ENCODE results near the gene VN1R5. TPM values are rescaled to one million over a fixed set of nuclear protein-coding genes. Genes with fewer than 3 reads are reported as not detected.
"Not testable (repeated sequence)": the region's sequence is repeated elsewhere in the genome, so short reads cannot be mapped to it uniquely, and the experiment has no call there.

VN1R5 gene
- total RNA-seq = not detected
- polyA plus RNA-seq = not detected

DNA sequence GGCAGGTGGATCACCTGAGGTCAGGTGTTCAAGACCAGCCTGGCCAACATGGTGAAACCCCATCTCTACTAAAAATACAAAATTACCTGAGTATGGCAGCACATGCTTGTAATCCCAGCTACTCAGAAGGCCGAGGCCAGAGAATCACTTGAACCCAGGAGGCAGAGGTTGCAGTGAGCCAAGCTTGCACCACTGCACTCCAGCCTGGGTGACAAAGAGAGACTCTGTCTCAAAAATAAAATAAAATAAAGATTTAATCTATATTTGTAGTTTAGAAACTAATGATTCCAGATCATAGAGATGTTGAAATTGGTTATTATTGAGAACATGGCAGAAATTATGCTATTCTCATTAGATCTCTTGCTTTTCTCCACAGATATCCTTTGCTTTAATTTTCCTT lies at the start of gene VN1R5:
Gene VN1R5 (plus strand): TSS at position 301 of the 400 bp plus-strand sequence.
- H3K4me1 ChIP-seq (ENCODE audit: insufficient read depth, low read length); POLR2A ChIA-PET; H3K27me3 ChIP-seq (ENCODE audit: insufficient read depth, low read length, poor library complexity, severe bottlenecking); H3K27ac Mint-ChIP-seq; H3K36me3 ChIP-seq (ENCODE audit: insufficient read depth, low read length); H3K4me3 Mint-ChIP-seq; H3K4me3 ChIP-seq (ENCODE audit: low read length); DNase-seq; H3K9me3 ChIP-seq (ENCODE audit: low read length); H3K9me3 Mint-ChIP-seq; H3K4me1 Mint-ChIP-seq; H3K27ac ChIP-seq (ENCODE audit: low read depth, low read length); CTCF ChIA-PET: not testable (repeated sequence)
- Mint-ChIP-seq H3K27me3 (peaks cover 3 to 27% of the 10 kb centered on the region in 2 donors), H3K36me3 (peaks cover 0 to 12% (median 0%) of the 10 kb centered on the region in 3 donors)

DNA sequence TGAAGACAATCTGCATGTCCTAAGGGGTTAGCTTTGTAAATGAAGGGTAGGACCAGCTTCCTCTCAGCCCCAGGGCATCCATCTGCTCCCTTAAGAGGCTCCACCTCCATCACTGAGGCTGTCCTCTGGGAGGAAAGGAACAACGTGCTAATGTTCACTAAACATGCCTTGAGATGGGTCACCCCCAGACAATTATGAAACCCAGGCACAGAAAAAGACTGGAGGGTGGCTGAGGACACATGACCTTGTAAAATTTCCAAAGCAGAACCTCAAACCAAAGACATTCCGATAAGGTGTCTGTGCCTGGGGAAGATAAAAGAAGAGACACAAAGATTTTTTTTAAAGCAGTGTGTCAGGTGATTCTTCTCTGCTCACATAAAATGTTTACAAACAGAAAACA lies 46.5 kb upstream of the VN1R5 start:
- Mint-ChIP-seq H3K27ac (peak overlapping the region; percentile 88 to 98 (median 92)), H3K27me3 (no peaks in the 10 kb centered on the region), H3K4me1 (peaks cover 77 to 90% (median 79%) of the 10 kb centered on the region in 3 donors), H3K4me3 (peak overlapping the region; percentile 95 to 98 (median 95)), H3K36me3 (peaks cover 6 to 35% (median 13%) of the 10 kb centered on the region in 3 donors), H3K9me3 (no peaks in the 10 kb centered on the region)
- Histone ChIP-seq H3K4me3 (ENCODE audit: low read length) (peak overlapping the region; percentile 76), H3K9me3 (ENCODE audit: low read length) (no peaks in the 10 kb centered on the region), H3K27ac (ENCODE audit: low read depth, low read length) (peak overlapping the region; percentile 90), H3K4me1 (ENCODE audit: insufficient read depth, low read length) (peaks cover 54% of the 10 kb centered on the region), H3K36me3 (ENCODE audit: insufficient read depth, low read length) (peaks cover 8% of the 10 kb centered on the region), H3K27me3 (ENCODE audit: insufficient read depth, low read length, poor library complexity, severe bottlenecking) (no peaks in the 10 kb centered on the region)
- CTCF ChIA-PET = no interaction called here
- peak in 1 of 5 donors; percentile 14 for DNase-seq
- POLR2A ChIA-PET = interaction anchor here (1.1 to 1.5 kb wide), 2 partner anchors 16 to 105 kb away, joined by 4 to 6 read pairs; partner anchors contain the start of gene ZNF669

- H3K27ac Mint-ChIP-seq = peak overlapping the region; percentile 88 to 98 (median 92)
- peak overlapping the region; percentile 95 to 98 (median 95) for H3K4me3 Mint-ChIP-seq
- CTCF ChIA-PET = interaction anchor here (0.9 to 1.7 kb wide), 3 partner anchors 9 to 119 kb away, joined by 3 to 4 read pairs (median 3); no protein-coding TSS in a partner anchor
- Histone ChIP-seq H3K27me3 (ENCODE audit: insufficient read depth, low read length, poor library complexity, severe bottlenecking) (no peaks in the 10 kb centered on the region), H3K4me3 (ENCODE audit: low read length) (peak overlapping the region; percentile 76), H3K9me3 (ENCODE audit: low read length) (no peaks in the 10 kb centered on the region), H3K27ac (ENCODE audit: low read depth, low read length) (peak overlapping the region; percentile 90), H3K36me3 (ENCODE audit: insufficient read depth, low read length) (peaks cover 6% of the 10 kb centered on the region), H3K4me1 (ENCODE audit: insufficient read depth, low read length) (peaks cover 52% of the 10 kb centered on the region)
- DNase-seq = no peak
- POLR2A ChIA-PET = interaction anchor here (0.8 to 1.5 kb wide), 4 partner anchors 17 to 644 kb away, joined by 3 to 6 read pairs (median 4); partner anchors contain the start of genes CNST, TFB2M, ZNF669 and ZNF670
- H3K27me3 Mint-ChIP-seq = no peaks in the 10 kb centered on the region
- peaks cover 71 to 90% (median 77%) of the 10 kb centered on the region in 3 donors for H3K4me1 Mint-ChIP-seq
- peaks cover 6 to 34% (median 13%) of the 10 kb centered on the region in 3 donors for H3K36me3 Mint-ChIP-seq
- H3K9me3 Mint-ChIP-seq = no peaks in the 10 kb centered on the region
These were observed 45.9 kb upstream of the VN1R5 start for GRCh38 chr1:247210062-247210375.

DNA sequence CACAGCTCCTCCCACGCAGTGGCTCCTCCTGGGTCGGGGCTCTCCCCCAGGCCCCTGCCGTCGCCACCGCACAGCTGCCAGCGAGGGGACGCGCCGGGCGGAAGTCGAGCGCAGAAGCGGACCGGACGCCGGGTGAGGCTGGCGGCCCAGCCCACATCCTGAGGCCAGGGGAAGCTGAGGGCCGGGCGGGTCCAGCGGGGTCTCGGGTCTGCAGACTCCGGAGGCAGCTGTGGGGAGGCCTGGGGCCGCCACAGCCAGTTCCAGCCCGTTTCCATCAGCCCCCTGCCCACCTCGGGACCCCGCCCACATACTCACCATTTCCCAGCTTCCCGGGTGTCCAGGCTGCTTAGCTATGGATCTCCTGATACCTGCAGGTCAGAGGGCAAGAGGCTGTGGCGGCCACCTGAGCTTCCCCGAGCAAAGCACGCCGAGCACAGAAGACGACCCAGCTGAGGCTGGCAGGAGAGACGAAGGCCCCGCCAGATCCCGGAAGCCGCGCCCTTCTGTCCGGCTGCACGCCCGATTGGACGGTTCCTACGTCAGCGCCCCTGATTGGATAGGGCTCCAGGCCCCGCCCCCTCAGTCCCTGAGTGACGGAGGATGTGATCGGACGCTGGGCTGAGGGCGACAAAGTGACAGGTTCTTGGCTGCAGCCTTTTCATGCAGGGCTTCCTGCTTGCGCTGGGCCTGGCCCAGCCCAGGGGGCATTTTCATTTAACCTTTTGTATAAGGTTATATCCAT lies 45.3 kb upstream of the VN1R5 start:
- CTCF ChIA-PET = interaction anchor here (0.9 to 1.7 kb wide), 3 partner anchors 10 to 119 kb away, joined by 3 to 4 read pairs (median 3); no protein-coding TSS in a partner anchor
- peaks cover 65 to 86% (median 73%) of the 10 kb centered on the region in 3 donors for H3K4me1 Mint-ChIP-seq

GRCh38 chr1:247211339-247211738 lies 44.5 kb upstream of the VN1R5 start:
- peak overlapping the region; percentile 32 to 98 (median 95) for H3K4me3 Mint-ChIP-seq
- Histone ChIP-seq H3K4me1 (ENCODE audit: insufficient read depth, low read length) (peaks cover 43% of the 10 kb centered on the region), H3K9me3 (ENCODE audit: low read length) (no peaks in the 10 kb centered on the region), H3K36me3 (ENCODE audit: insufficient read depth, low read length) (peaks cover 2% of the 10 kb centered on the region), H3K27ac (ENCODE audit: low read depth, low read length) (peak overlapping the region; percentile 90), H3K4me3 (ENCODE audit: low read length) (no peak overlapping the region), H3K27me3 (ENCODE audit: insufficient read depth, low read length, poor library complexity, severe bottlenecking) (no peaks in the 10 kb centered on the region)
- no peak for DNase-seq
- POLR2A ChIA-PET = no interaction called here
- peak overlapping the region; percentile 58 to 96 (median 88) for H3K27ac Mint-ChIP-seq
- peaks cover 57 to 85% (median 67%) of the 10 kb centered on the region in 3 donors for H3K4me1 Mint-ChIP-seq
- CTCF ChIA-PET = interaction anchor here (1.7 kb wide), 1 partner anchor 11 kb away, joined by 4 read pairs; no protein-coding TSS in a partner anchor
- no peaks in the 10 kb centered on the region for H3K9me3 Mint-ChIP-seq
- H3K27me3 Mint-ChIP-seq = no peaks in the 10 kb centered on the region
- peaks cover 1 to 26% (median 6%) of the 10 kb centered on the region in 3 donors for H3K36me3 Mint-ChIP-seq

More for the DNA sequence above, 45.3 kb upstream of the VN1R5 start:
- peaks cover 6 to 33% (median 13%) of the 10 kb centered on the region in 3 donors for H3K36me3 Mint-ChIP-seq
- no peaks in the 10 kb centered on the region for H3K27me3 Mint-ChIP-seq
- H3K4me3 ChIP-seq (ENCODE audit: low read length) = peak overlapping the region; percentile 76
- H3K9me3 ChIP-seq (ENCODE audit: low read length) = no peaks in the 10 kb centered on the region
- DNase-seq = peak; percentile 90 to 96 (median 93)
- no peaks in the 10 kb centered on the region for H3K9me3 Mint-ChIP-seq
- H3K27ac Mint-ChIP-seq = peak overlapping the region; percentile 88 to 98 (median 96)
- H3K4me3 Mint-ChIP-seq = peak overlapping the region; percentile 95 to 98 (median 95)
- H3K27me3 ChIP-seq (ENCODE audit: insufficient read depth, low read length, poor library complexity, severe bottlenecking) = no peaks in the 10 kb centered on the region
- H3K27ac ChIP-seq (ENCODE audit: low read depth, low read length) = peak overlapping the region; percentile 90
- POLR2A ChIA-PET = interaction anchor here (0.5 to 1.5 kb wide), 6 partner anchors 17 to 644 kb away, joined by 3 to 6 read pairs (median 4); partner anchors contain the start of genes CNST, TFB2M, ZNF669 and ZNF670
- peaks cover 6% of the 10 kb centered on the region for H3K36me3 ChIP-seq (ENCODE audit: insufficient read depth, low read length)
- H3K4me1 ChIP-seq (ENCODE audit: insufficient read depth, low read length) = peaks cover 51% of the 10 kb centered on the region

DNA sequence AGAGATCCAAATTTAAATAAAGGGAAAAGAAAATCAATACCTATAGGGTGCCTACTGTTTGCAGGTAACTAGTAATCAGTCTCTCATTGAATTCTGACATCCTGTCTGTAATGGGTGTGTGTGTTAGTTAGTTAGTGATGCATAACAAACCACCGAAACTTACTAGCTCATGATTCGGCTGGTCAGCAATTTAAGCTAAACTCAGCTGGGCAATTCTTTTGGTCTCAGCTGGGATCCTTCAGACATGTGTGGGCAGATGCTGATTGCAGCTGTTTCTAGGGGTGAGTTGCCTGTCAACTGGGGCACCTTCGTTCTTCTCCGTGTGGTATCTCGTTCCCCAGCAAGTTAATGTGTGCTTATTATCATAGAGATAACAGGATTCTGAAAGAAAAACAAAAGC lies 43.9 kb upstream of the VN1R5 start:
- H3K27ac Mint-ChIP-seq = peak overlapping the region; percentile 58 to 96 (median 76)
- peaks cover 55 to 85% (median 65%) of the 10 kb centered on the region in 3 donors for H3K4me1 Mint-ChIP-seq
- H3K27ac ChIP-seq (ENCODE audit: low read depth, low read length) = no peak overlapping the region
- peaks cover 43% of the 10 kb centered on the region for H3K4me1 ChIP-seq (ENCODE audit: insufficient read depth, low read length)
- H3K4me3 Mint-ChIP-seq = peak overlapping the region; percentile 33 to 75 (median 63)
- no peaks in the 10 kb centered on the region for H3K9me3 Mint-ChIP-seq
- ChIA-PET POLR2A (no interaction called here), CTCF (interaction anchor here (1.9 kb wide), 1 partner anchor 161 kb away, joined by 5 read pairs; no protein-coding TSS in a partner anchor)
- peaks cover 0 to 24% (median 5%) of the 10 kb centered on the region in 3 donors for H3K36me3 Mint-ChIP-seq
- no peak overlapping the region for H3K4me3 ChIP-seq (ENCODE audit: low read length)
- H3K27me3 ChIP-seq (ENCODE audit: insufficient read depth, low read length, poor library complexity, severe bottlenecking) = no peaks in the 10 kb centered on the region
- no peaks in the 10 kb centered on the region for H3K9me3 ChIP-seq (ENCODE audit: low read length)
- DNase-seq = no peak
- no peaks in the 10 kb centered on the region for H3K27me3 Mint-ChIP-seq
- no peaks in the 10 kb centered on the region for H3K36me3 ChIP-seq (ENCODE audit: insufficient read depth, low read length)

DNA sequence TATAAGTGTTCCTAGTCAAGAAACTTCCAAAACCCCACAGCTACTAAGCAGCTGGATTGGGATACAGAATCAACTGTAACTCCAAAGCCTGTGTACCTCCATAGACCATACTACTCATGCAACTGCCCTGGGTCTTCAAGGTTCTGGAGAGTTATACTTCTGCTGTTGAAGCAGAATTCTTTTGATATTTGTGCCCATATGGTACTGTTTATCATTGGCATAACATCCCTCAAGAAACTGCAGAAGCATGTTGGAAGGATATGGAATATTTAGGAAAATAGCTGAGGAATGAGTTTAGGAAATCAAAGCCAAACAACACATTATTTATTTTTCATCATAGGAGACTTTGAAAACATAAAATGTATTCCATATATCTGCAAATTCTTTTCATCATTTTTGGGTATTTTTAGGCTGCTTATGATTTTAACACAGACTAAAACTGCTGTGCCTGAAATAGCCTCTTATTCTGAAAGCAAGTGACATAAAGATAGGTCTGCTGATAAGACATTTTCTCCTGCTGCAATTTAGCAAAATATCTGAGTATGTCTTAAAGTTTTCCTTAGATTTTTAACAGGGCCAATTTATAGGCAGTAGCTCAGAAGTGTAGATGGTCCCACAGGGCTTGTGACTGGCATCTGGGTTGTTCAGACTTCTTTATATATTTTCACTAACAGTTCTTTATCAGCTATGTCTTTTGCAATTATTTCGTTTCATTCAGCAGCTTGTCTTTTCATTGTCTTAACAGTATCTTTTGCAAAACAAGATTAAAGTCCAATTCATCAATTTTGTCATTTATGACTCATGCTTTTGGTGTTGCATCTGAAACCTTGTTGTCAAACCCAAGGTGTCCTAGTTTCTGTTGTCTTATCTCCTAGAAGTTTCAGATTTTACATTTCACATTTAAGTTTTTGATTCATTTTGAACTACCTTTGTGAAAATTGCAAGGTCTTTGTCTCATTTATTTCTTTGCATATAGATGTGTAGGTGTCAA lies 43.0 kb upstream of the VN1R5 start:
- peak overlapping the region in 5 of 7 donors; percentile 16 to 75 (median 36) for H3K4me3 Mint-ChIP-seq
- H3K27ac Mint-ChIP-seq = peak overlapping the region; percentile 58 to 92 (median 76)
- CTCF ChIA-PET = interaction anchor here (0.5 to 1.9 kb wide), 3 partner anchors 9 to 160 kb away, joined by 3 to 5 read pairs (median 4); no protein-coding TSS in a partner anchor
- peaks cover 0 to under 1% of the 10 kb centered on the region in 2 donors for H3K27me3 Mint-ChIP-seq
- H3K4me3 ChIP-seq (ENCODE audit: low read length) = no peak overlapping the region
- H3K9me3 ChIP-seq (ENCODE audit: low read length) = no peaks in the 10 kb centered on the region
- no peaks in the 10 kb centered on the region for H3K27me3 ChIP-seq (ENCODE audit: insufficient read depth, low read length, poor library complexity, severe bottlenecking)
- H3K9me3 Mint-ChIP-seq = no peaks in the 10 kb centered on the region
- peaks cover 46 to 80% (median 56%) of the 10 kb centered on the region in 3 donors for H3K4me1 Mint-ChIP-seq
- H3K36me3 Mint-ChIP-seq = peaks cover 0 to 16% (median 0%) of the 10 kb centered on the region in 3 donors
- H3K4me1 ChIP-seq (ENCODE audit: insufficient read depth, low read length) = peaks cover 41% of the 10 kb centered on the region
- no peak for DNase-seq
- no peak overlapping the region for H3K27ac ChIP-seq (ENCODE audit: low read depth, low read length)
- H3K36me3 ChIP-seq (ENCODE audit: insufficient read depth, low read length) = no peaks in the 10 kb centered on the region
- POLR2A ChIA-PET = interaction anchor here (0.6 kb wide), 1 partner anchor 176 kb away, joined by 3 read pairs; no protein-coding TSS in a partner anchor

Data from CD8-positive, alpha-beta memory T cell (primary cell).